T-helper 1 cell treated with Interleukin-12 subunit alpha and Interleukin-12 subunit beta and Interleukin-4 antibody, amounts not matched to agents 30 μg/mL and 1 μg/mL, for 36 hours (primary cell): Measurements from ENCODE around the gene GDF7.
A peak's percentile ranks its signal among the peaks of the same experiment; 100 is the strongest.

Experiments used
- H3K27ac Mint-ChIP-seq: one replicate; pipeline ENCODE4 v1.8.0; 2021; ENCODE audit warnings: mild to moderate bottlenecking, mixed read lengths
- H3K27me3 Mint-ChIP-seq: one replicate; pipeline ENCODE4 v1.8.0; 2021; ENCODE audit warnings: low read depth, mixed read lengths
- H3K36me3 Mint-ChIP-seq: one replicate; pipeline ENCODE4 v1.8.0; 2021; ENCODE audit warnings: low read depth, mixed read lengths
- H3K4me1 Mint-ChIP-seq: one replicate; pipeline ENCODE4 v1.8.0; 2021; ENCODE audit warnings: low read depth, mixed read lengths
- H3K4me3 Mint-ChIP-seq: one replicate; pipeline ENCODE4 v1.8.0; 2021; ENCODE audit warnings: mild to moderate bottlenecking, moderate library complexity, mixed read lengths
- H3K9me3 Mint-ChIP-seq: one replicate; pipeline ENCODE4 v1.8.0; 2021; ENCODE audit warnings: mixed read lengths

Gene GDF7

GRCh38 chr2:20666304-20667150 lies at the start of gene GDF7:
Gene GDF7, plus strand, starts transcription at chr2:20667144. Its CDS starts 96 bp downstream, at chr2:20667240.
- Mint-ChIP-seq H3K9me3 (no peaks in the 10 kb centered on the region), H3K27ac (peak within 1 kb of the TSS; percentile 58), H3K36me3 (no peaks in the 10 kb centered on the region), H3K4me1 (peaks cover 3% of the 10 kb centered on the region), H3K4me3 (peak within 1 kb of the TSS; percentile 69), H3K27me3 (peaks cover 74% of the 10 kb centered on the region)

- no peak overlapping the region for H3K4me3 Mint-ChIP-seq
- no peaks in the 10 kb centered on the region for H3K4me1 Mint-ChIP-seq
- no peak overlapping the region for H3K27ac Mint-ChIP-seq
- no peaks in the 10 kb centered on the region for H3K27me3 Mint-ChIP-seq
- H3K36me3 Mint-ChIP-seq: no peaks in the 10 kb centered on the region
- no peaks in the 10 kb centered on the region for H3K9me3 Mint-ChIP-seq
Measured at GRCh38 chr2:20617892-20618467, 49.0 kb upstream of the GDF7 start.

GRCh38 chr2:20618468-20618885 lies 48.5 kb upstream of the GDF7 start:
- Mint-ChIP-seq H3K36me3 (no peaks in the 10 kb centered on the region), H3K9me3 (no peaks in the 10 kb centered on the region), H3K4me3 (no peak overlapping the region)

GRCh38 chr2:20618886-20619521 lies 47.9 kb upstream of the GDF7 start:
- Mint-ChIP-seq H3K4me1 (no peaks in the 10 kb centered on the region), H3K27ac (no peak overlapping the region)

More at GRCh38 chr2:20618468-20618885, 48.5 kb upstream of the GDF7 start:
- Mint-ChIP-seq H3K27ac (no peak overlapping the region), H3K27me3 (no peaks in the 10 kb centered on the region), H3K4me1 (no peaks in the 10 kb centered on the region)

GRCh38 chr2:20619624-20620024 lies 47.3 kb upstream of the GDF7 start:
- Mint-ChIP-seq H3K36me3 (no peaks in the 10 kb centered on the region), H3K9me3 (no peaks in the 10 kb centered on the region), H3K4me3 (no peak overlapping the region), H3K4me1 (no peaks in the 10 kb centered on the region), H3K27me3 (no peaks in the 10 kb centered on the region), H3K27ac (no peak overlapping the region)

More at GRCh38 chr2:20618886-20619521, 47.9 kb upstream of the GDF7 start:
- no peak overlapping the region for H3K4me3 Mint-ChIP-seq
- no peaks in the 10 kb centered on the region for H3K9me3 Mint-ChIP-seq
- no peaks in the 10 kb centered on the region for H3K27me3 Mint-ChIP-seq
- no peaks in the 10 kb centered on the region for H3K36me3 Mint-ChIP-seq

GRCh38 chr2:20620271-20620681 lies 46.7 kb upstream of the GDF7 start:
- Mint-ChIP-seq H3K4me3 (no peak overlapping the region), H3K9me3 (no peaks in the 10 kb centered on the region), H3K27me3 (no peaks in the 10 kb centered on the region), H3K4me1 (no peaks in the 10 kb centered on the region), H3K27ac (no peak overlapping the region), H3K36me3 (no peaks in the 10 kb centered on the region)

GRCh38 chr2:20620696-20621365 lies 46.1 kb upstream of the GDF7 start:
- no peaks in the 10 kb centered on the region for H3K36me3 Mint-ChIP-seq
- no peaks in the 10 kb centered on the region for H3K27me3 Mint-ChIP-seq
- H3K4me1 Mint-ChIP-seq: no peaks in the 10 kb centered on the region
- H3K27ac Mint-ChIP-seq: no peak overlapping the region
- H3K9me3 Mint-ChIP-seq: no peaks in the 10 kb centered on the region
- no peak overlapping the region for H3K4me3 Mint-ChIP-seq

GRCh38 chr2:20621366-20622295 lies 45.3 kb upstream of the GDF7 start:
- no peaks in the 10 kb centered on the region for H3K36me3 Mint-ChIP-seq
- no peak overlapping the region for H3K4me3 Mint-ChIP-seq
- no peaks in the 10 kb centered on the region for H3K4me1 Mint-ChIP-seq

GRCh38 chr2:20622296-20622686 lies 44.7 kb upstream of the GDF7 start:
- no peaks in the 10 kb centered on the region for H3K36me3 Mint-ChIP-seq
- H3K27me3 Mint-ChIP-seq: no peaks in the 10 kb centered on the region
- H3K27ac Mint-ChIP-seq: no peak overlapping the region
- H3K9me3 Mint-ChIP-seq: no peaks in the 10 kb centered on the region
- no peaks in the 10 kb centered on the region for H3K4me1 Mint-ChIP-seq
- H3K4me3 Mint-ChIP-seq: no peak overlapping the region

More at GRCh38 chr2:20621366-20622295, 45.3 kb upstream of the GDF7 start:
- no peaks in the 10 kb centered on the region for H3K9me3 Mint-ChIP-seq
- H3K27me3 Mint-ChIP-seq: no peaks in the 10 kb centered on the region
- no peak overlapping the region for H3K27ac Mint-ChIP-seq

- H3K4me1 Mint-ChIP-seq: no peaks in the 10 kb centered on the region
- no peaks in the 10 kb centered on the region for H3K9me3 Mint-ChIP-seq
- H3K27me3 Mint-ChIP-seq: no peaks in the 10 kb centered on the region
- no peaks in the 10 kb centered on the region for H3K36me3 Mint-ChIP-seq
- no peak overlapping the region for H3K4me3 Mint-ChIP-seq
- no peak overlapping the region for H3K27ac Mint-ChIP-seq
Measured at GRCh38 chr2:20622731-20623130, 44.2 kb upstream of the GDF7 start.

GRCh38 chr2:20623241-20623640 lies 43.7 kb upstream of the GDF7 start:
- no peak overlapping the region for H3K27ac Mint-ChIP-seq
- no peaks in the 10 kb centered on the region for H3K9me3 Mint-ChIP-seq
- H3K4me3 Mint-ChIP-seq: no peak overlapping the region
- H3K4me1 Mint-ChIP-seq: no peaks in the 10 kb centered on the region
- no peaks in the 10 kb centered on the region for H3K36me3 Mint-ChIP-seq
- H3K27me3 Mint-ChIP-seq: no peaks in the 10 kb centered on the region

GRCh38 chr2:20623741-20624155 lies 43.2 kb upstream of the GDF7 start:
- no peaks in the 10 kb centered on the region for H3K36me3 Mint-ChIP-seq
- H3K9me3 Mint-ChIP-seq: no peaks in the 10 kb centered on the region

GRCh38 chr2:20624156-20624883 lies 42.6 kb upstream of the GDF7 start:
- Mint-ChIP-seq H3K9me3 (no peaks in the 10 kb centered on the region), H3K4me3 (no peak overlapping the region), H3K27ac (no peak overlapping the region), H3K4me1 (no peaks in the 10 kb centered on the region), H3K36me3 (no peaks in the 10 kb centered on the region), H3K27me3 (no peaks in the 10 kb centered on the region)

More at GRCh38 chr2:20623741-20624155, 43.2 kb upstream of the GDF7 start:
- Mint-ChIP-seq H3K27me3 (no peaks in the 10 kb centered on the region), H3K4me1 (no peaks in the 10 kb centered on the region), H3K27ac (no peak overlapping the region), H3K4me3 (no peak overlapping the region)
